ENCODE data around the gene LRMDA. TPM values are rescaled to one million over a fixed set of nuclear protein-coding genes. Genes with fewer than 3 reads are reported as not detected.

Gene LRMDA
- total RNA-seq, result not detected in 2 replicates

GRCh38 chr10:75431180-75432111 is at the start of gene LRMDA:
TSS of gene LRMDA (plus strand) at chr10:75431624.
- intact Hi-C loops (cut with micrococcal nuclease), result no loop called here

DNA sequence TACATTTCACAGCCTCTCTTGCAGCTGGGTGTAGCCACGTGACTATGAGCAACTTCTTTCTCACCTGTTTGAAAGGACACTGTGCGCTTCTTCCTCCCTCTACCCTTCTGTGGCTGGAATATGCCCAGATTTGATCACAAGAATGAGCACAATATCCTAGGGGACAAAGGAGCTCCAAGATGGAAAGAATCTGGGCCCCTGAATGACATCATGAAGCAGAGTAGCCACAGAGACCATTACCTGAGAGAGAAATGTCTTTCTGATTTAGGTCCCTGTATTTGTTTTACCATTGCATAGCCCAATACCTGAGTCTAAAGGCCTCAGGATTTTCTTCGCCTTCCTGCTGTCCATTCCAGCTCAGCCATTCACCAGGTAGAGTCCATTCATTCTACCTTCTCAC is 45.3 kb upstream of the LRMDA start:
- intact Hi-C loops (cut with micrococcal nuclease), result no loop called here

GRCh38 chr10:75388082-75388481 is 43.3 kb upstream of the LRMDA start:
- intact Hi-C loops (cut with micrococcal nuclease), result no loop called here

DNA sequence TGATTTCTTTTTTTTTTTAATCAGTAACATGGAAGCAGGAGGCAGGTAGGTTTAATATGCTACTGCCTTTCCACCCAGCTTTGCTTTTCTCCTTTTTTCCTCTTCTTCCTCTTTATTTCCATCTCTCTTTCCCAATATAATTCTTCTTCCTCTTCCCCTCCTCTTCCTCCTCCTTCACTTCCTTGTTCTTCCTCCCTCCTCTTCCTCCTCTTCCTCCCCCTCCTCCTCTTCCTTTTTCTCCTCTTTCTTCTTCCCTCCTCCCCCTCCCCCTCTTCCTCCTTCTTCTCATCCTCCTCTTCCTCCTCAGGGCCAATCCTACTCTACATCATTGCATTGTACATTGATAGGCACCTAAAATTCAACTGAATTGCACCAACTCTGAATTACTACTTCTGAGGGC is 41.2 kb upstream of the LRMDA start:
- intact Hi-C loops (cut with micrococcal nuclease), result no loop called here

DNA sequence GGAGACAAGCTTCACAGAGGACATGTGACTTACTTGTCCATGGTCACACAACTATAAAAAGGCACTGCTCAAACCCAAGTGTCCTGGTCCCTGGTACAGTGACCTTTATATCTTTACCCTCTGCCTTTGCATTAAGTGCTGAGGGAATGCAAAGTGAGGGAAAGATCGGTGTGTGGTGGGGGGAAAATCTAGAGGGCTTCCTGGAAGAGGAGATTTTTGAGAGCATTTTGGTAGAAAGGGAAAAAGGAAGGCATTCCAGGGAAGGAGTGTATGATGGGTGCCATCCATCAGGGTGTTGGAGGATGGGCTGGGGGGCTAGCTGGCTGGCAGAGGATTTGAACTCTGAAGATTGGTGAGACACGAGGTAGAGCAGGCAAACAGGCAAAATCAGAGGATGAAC is 39.2 kb upstream of the LRMDA start:
- intact Hi-C loops (cut with micrococcal nuclease), result no loop called here

DNA sequence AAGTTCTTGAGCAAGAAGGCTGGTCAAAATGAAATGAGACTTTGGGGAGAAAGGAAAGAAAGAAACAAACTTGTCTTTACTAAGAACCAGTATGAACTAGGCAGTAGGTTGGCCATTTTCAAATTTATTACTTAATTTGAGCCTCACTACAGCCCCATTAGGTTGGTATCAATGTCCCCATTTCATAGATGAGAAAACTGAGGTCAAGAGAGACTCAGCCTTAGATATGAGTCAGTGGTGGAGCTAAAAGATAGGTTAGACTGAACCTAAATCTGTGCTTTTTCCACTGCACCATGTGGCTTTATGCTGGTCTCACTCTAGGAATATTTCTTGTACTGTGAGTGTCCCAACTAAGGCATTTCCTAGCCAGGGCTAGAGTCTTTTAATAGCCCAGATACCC is 38.7 kb upstream of the LRMDA start:
- intact Hi-C loops (cut with micrococcal nuclease), result no loop called here

DNA sequence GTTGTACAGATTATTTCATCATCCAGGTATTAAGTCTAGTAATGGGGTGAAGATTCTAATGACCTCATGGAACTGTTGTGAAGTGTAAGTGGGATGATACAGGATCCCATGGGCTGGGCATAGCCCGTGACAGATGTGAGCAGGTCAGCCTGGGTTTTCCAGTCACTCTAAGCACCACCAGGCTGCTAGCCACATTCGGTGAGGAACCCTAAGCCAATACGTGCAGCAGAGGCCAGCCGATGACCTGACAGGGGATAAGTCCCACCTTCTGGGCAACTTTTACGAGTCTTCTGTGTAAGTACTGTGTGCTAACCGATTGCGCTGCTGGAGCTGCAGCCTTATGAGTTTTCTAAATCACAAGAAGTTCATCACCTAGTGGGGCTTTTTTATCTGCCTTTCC is 37.2 kb upstream of the LRMDA start:
- intact Hi-C loops (cut with micrococcal nuclease), result no loop called here

- intact Hi-C loops (cut with micrococcal nuclease), result no loop called here
Measured at GRCh38 chr10:75395066-75395931, 36.1 kb upstream of the LRMDA start.

- intact Hi-C loops (cut with micrococcal nuclease), result no loop called here
Measured at GRCh38 chr10:75395932-75396630, 35.3 kb upstream of the LRMDA start.

DNA sequence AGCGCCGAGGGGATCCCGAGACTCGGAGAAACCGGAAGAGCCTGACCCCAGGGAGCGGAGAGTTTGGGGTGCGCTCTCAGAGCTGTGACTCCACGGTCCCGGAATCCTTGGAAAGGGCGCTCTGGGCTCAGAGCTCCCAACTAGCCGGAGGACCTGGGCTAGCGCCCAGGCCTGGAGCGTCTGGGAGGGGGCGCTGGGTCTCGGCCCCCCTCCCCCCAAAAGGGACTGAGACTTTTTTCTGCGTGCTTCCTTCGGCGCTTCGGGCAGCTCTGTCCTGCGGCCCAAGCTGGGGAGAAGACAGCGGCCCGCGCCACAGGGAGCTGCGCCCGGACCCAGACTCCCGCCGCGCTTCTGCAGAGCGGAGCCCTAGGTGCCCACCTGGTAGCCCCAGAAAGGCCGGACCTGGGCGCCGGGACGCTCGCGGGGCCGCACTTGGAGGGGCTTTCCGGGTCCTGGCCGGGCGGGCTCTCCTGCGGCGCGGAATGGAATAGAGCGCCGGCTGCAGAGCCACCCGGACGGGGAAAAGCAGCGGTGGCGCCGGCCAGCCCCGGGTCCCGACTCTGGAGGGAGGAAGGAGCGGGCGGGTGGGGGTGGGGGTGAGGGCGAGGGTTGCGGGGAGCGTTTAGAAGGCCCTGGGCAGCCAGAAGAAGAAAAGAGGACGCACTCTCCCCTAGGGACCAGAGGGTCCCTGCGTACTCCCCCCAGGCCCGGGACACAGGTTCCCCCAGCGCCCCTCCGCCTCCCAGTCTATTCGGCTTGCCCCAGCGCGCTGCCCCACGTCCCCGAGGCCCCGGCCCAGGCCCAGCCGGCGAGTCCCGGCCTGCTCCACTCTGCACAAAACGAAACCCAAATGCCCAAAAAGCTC is 34.6 kb upstream of the LRMDA start:
- intact Hi-C loops (cut with micrococcal nuclease), result no loop called here

DNA sequence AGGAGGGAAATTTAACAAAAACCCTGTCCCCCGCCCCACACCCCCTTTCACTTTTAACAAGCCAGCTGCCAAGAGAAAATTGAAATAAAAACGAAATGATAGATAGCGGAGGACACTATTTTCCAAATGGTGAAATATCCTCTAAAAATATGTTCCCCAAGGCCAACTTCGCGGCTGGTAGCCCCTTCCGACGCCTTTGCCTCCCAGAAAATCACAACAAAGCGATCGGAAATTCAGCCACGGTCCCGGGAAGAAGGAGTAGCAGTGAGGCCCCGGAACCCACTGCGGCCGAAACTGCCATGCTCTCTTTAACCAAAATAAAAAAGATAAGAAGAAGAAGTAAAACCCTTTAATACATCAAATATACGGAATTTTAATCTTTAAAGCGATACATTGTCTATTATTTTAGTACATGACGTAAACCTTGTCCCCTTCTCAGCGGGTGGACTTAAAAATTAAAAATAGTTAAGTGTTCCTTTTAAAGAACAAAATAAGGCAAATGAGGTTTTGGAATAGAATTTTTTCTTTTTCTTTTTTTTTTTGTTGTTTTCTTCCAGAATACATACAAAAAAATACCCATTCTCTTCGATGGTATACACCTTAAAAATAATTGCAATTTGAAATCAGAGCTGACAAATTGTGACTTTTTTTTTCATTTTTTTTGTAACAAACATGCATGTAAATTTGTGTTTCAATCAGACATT is 33.8 kb upstream of the LRMDA start:
- intact Hi-C loops (cut with micrococcal nuclease), result no loop called here

DNA sequence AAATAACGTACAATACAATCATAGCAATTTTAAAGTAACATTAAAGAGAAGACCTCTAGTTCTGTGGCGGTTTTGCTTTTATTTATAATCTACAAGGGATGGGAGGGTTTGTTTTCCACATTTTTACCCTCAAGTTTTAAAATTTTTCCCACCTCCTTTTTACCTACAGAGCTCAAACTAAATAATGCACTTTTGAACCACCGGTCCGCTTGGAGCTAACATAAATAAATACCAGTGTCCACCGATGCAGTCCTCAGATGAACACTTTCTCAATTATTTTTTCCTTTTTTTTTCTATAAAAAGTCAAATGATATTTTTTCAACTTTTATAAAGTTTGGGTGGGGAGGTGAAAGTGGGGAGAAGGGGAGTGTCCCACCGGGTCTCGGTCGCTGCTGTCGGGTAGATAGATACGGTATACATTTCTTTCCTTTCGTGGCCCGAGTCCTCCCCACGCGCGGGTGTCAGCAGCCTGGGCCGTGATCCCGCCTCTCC is 33.2 kb upstream of the LRMDA start:
- intact Hi-C loops (cut with micrococcal nuclease), result no loop called here

DNA sequence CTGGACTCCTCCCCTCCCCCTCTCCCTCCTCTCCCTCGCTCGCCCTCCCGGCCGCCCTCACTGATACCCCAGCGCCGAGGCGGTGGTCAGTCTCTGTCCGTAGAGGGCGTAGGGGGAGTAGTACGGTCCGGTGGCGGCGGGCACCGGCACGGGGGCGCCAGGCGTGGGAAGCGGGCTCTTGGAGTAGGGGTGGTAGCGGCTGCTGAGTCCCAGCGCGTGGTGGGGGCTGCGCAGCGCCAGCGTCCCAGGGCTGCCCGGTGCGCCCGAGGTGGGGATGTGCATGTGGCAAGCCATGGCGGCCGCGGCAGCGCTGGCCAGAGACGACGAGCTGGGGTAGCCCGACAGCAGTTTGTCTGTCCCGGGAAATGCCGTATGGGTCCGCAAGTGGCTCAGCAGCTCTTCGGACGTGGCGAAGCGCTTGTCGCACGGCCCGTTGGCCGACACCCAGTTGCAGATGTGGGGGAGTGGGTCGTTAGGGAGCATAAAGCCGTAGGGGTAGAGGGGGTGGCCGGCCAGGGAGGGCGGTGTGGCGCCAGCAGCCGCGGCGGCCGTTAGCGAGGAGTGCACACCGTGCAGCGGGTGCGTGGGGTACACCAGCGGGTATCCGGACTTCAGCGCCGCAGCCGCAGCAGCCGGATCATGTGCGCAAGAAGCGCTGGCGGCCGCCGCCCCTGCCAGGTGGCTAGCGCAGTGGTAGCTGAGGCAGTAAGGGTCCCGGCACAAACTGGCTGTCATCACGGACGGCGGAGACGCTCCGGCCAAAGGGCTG is 32.5 kb upstream of the LRMDA start:
- intact Hi-C loops (cut with micrococcal nuclease), result no loop called here

GRCh38 chr10:75399461-75400162 is 31.8 kb upstream of the LRMDA start:
- intact Hi-C loops (cut with micrococcal nuclease), result no loop called here

GRCh38 chr10:75400163-75400770 is 31.2 kb upstream of the LRMDA start:
- intact Hi-C loops (cut with micrococcal nuclease), result no loop called here

- intact Hi-C loops (cut with micrococcal nuclease), result no loop called here
Measured at GRCh38 chr10:75400771-75401568, 30.5 kb upstream of the LRMDA start.
